Thoracic aorta (tissue), 2 donors: ENCODE data around the gene NSFL1C. TPM values are rescaled to one million over a fixed set of nuclear protein-coding genes. Genes with fewer than 3 reads are reported as not detected.

Experiments used
- ATAC-seq: fragments of 150-250 bp; one replicate; pipeline ENCODE4 v1.8.0; 2017; ENCODE audit warnings: low read depth; ENCODE audit not compliant: insufficient number of reproducible peaks, low FRiP score
- DNase-seq: peaks from one replicate; pipeline ENCODE4 v3.0.0-alpha.2; 2020; ENCODE audit warnings: low spot score
- H3K27ac ChIP-seq, 2 donors: fragments of 200-600 bp; sonication (generic); 1 replicate in 1 of 2; 2 replicates in 1 of 2; pipeline ENCODE4 v1.5.1; 2016; ENCODE audit warnings: mild to moderate bottlenecking in 2 of 2, moderate library complexity in 2 of 2
- H3K27me3 ChIP-seq: fragments of 200-600 bp; sonication (generic); replicated peaks from 2 replicates; pipeline ENCODE4 v1.6.0; 2016; ENCODE audit warnings: mild to moderate bottlenecking; ENCODE audit not compliant: insufficient read depth
- H3K36me3 ChIP-seq: fragments of 200-600 bp; sonication (generic); one replicate; pipeline ENCODE4 v1.5.1; 2016
- H3K4me1 ChIP-seq, 2 donors: fragments of 200-600 bp; sonication (generic); 1 replicate in 1 of 2; 2 replicates in 1 of 2; pipeline versions ENCODE4 v1.5.1 to v1.6.0; 2016; ENCODE audit warnings: low read depth in 2 of 2, mild to moderate bottlenecking in 1 of 2; ENCODE audit not compliant: control insufficient read depth in 1 of 2
- H3K4me3 ChIP-seq: fragments of 200-600 bp; sonication (generic); 2 replicates; pipeline ENCODE4 v1.5.1; 2016; ENCODE audit warnings: mild to moderate bottlenecking
- H3K9me3 ChIP-seq: fragments of 200-600 bp; sonication (generic); 2 replicates; pipeline ENCODE4 v1.5.1; 2016
- total RNA-seq, 2 donors: library from RNA; depleted of rRNA; stranded (reverse); fragments of >200 nt; gene quantifications; one replicate each; pipeline versions ENCODE4 v1.1.0 to v1.2.3, GENCODE V29; 2016
- TF ChIP-seq, protein P1 (sequence below): fragments of 200-600 bp; sonication (generic); IDR thresholded peaks from one replicate; pipeline ENCODE4 v1.5.1; 2019; ENCODE audit warnings: antibody characterized with exemption

NSFL1C gene
- total RNA-seq, 2 donors from 2014 or later = 26.9 to 49.7 TPM

DNA sequence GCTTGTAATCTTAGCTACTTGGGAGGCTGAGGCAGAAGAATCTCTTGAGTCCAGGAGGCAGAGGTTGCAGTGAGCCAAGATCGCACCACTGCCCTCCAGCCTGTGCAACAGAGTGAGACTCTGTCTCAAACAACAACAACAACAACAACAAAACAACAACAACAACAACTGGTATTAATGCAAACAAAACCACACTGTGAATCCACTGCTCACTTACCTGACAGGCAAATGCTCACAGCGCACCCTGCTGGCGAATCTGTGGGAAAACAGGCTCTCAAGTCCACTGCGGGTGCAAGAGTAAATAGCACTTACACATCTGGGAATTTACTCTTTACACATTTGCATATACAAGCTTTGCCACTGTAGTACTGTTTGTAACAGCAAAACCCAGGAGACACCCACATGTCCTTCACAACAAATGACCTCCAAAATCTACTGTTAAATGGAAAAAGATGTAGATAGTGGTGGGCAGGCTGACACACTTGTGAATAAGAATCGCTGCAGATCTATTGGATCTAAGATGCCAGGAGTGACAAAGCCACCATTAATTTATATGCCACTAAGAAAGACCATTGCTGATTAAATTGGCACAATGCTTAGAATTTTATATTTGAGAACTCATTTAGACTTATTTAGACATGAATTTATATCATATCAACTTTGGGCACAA, 29.3 kb downstream of the NSFL1C start:
- ATAC-seq (no peak), DNase-seq (no peak)
- peaks cover under 1% of the 10 kb centered on the region for H3K36me3 ChIP-seq
- no peak overlapping the region for H3K27ac ChIP-seq
- H3K4me1 ChIP-seq = peaks cover 0 to 3% of the 10 kb centered on the region in 2 donors
- H3K27me3 ChIP-seq = no peaks in the 10 kb centered on the region
- TF ChIP-seq, protein P1, sequence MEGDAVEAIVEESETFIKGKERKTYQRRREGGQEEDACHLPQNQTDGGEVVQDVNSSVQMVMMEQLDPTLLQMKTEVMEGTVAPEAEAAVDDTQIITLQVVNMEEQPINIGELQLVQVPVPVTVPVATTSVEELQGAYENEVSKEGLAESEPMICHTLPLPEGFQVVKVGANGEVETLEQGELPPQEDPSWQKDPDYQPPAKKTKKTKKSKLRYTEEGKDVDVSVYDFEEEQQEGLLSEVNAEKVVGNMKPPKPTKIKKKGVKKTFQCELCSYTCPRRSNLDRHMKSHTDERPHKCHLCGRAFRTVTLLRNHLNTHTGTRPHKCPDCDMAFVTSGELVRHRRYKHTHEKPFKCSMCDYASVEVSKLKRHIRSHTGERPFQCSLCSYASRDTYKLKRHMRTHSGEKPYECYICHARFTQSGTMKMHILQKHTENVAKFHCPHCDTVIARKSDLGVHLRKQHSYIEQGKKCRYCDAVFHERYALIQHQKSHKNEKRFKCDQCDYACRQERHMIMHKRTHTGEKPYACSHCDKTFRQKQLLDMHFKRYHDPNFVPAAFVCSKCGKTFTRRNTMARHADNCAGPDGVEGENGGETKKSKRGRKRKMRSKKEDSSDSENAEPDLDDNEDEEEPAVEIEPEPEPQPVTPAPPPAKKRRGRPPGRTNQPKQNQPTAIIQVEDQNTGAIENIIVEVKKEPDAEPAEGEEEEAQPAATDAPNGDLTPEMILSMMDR = peak; percentile 73
- no peak overlapping the region for H3K4me3 ChIP-seq
- no peaks in the 10 kb centered on the region for H3K9me3 ChIP-seq

DNA sequence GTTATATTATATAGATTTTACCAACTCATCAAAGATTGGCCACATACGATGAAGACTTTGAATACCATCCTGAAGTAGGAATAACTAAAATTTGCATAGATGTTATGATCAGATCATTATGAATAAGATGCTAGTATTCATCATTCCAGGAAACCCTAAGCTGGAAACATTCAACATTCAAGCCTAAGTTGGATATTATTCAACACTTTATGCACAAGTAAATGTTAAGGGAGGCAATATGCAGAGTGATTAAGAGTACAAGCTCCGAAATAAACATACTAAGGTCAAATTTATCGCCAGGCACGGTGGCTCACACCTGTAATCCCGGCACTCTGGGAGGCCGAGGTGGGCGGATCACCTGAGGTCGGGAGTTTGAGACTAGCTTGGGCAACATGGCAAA, 30.4 kb downstream of the NSFL1C start:
- H3K4me3 ChIP-seq = no peak overlapping the region
- ATAC-seq (no peak), DNase-seq (no peak)
- no peak overlapping the region for H3K27ac ChIP-seq
- TF ChIP-seq, protein P1 = no peak
- peaks cover 0 to 3% of the 10 kb centered on the region in 2 donors for H3K4me1 ChIP-seq
- H3K27me3 ChIP-seq = no peaks in the 10 kb centered on the region
- no peaks in the 10 kb centered on the region for H3K9me3 ChIP-seq
- no peaks in the 10 kb centered on the region for H3K36me3 ChIP-seq

DNA sequence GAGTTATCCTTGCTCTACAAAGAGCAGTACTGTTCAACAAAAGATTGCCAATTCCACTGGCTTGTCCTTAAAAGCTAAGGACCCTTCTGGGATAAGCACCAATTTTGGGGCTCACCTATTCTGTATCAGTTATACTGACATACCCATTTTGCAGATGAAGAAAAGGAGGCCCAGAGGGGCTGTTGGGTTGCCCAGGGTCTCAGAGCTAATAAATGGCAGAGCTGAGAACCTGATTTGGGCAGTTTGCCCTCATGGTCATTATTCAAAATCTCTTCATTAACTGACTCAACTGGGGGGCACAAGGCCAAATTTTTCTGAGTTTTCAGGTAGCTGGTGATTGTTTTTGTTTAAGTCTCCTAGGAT, 31.3 kb downstream of the NSFL1C start:
- H3K36me3 ChIP-seq = no peaks in the 10 kb centered on the region
- H3K9me3 ChIP-seq = no peaks in the 10 kb centered on the region
- no peak overlapping the region for H3K4me3 ChIP-seq
- no peak overlapping the region for H3K27ac ChIP-seq
- peaks cover 0 to 3% of the 10 kb centered on the region in 2 donors for H3K4me1 ChIP-seq
- ATAC-seq = no peak
- no peak for DNase-seq
- TF ChIP-seq, protein P1 = no peak
- no peaks in the 10 kb centered on the region for H3K27me3 ChIP-seq

DNA sequence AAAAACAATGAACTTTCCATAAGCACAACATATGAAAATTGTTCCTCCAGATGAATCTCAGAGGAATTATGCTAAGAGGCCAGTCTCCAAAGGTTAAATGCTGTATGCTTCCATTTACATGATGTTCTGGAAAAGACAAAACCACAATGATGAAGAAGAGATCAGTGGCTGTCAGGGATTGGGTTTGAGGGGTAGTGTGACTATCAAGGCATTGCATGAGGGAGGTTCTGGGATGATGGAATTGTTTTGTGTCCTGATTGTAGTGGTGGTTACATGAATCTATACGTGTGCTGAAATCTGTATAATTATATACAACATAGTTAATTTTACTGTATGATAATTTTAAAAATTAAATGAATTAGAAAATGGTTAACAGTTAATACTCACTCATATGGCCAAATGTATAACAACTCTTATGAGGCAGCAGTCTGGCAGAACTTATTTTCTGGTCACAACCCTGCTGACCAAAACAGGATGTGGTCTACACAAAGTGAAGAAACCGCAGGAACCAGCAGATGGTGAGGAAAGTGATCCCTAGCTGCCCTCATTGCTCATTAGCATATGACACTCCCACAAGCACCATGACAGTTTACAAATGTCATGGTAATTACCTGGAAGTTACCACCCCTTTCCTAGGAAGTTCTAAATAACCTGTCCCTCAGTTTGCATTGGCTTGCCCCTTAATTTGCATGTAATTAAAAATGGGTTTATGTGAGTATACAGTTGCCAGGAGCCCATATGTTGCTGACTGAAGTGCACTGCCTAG, 31.9 kb downstream of the NSFL1C start:
- no peak for ATAC-seq
- Histone ChIP-seq H3K27ac (no peak overlapping the region), H3K9me3 (no peaks in the 10 kb centered on the region), H3K4me3 (no peak overlapping the region), H3K4me1 (peaks cover 0 to 3% of the 10 kb centered on the region in 2 donors), H3K27me3 (no peaks in the 10 kb centered on the region), H3K36me3 (no peaks in the 10 kb centered on the region)
- TF ChIP-seq, protein P1 = no peak
- no peak for DNase-seq

DNA sequence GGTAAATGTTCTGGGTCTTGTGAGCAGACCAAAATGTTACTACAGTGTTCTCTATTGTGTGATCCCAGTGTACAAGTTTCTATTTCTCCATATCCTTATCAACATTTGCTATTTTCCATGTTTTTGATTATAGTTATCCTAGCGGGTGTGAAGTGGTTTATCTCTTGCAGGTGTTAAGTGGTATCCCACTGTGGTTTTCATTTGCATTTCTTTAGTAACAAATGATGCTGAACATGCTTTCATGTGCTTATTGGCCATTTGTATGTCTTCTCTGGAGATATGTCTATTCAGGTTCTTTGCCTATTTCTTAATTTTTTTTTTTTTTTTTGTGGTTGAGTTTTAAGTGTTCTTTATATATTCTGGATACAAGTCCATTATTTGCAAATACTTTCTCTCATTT, 35.5 kb downstream of the NSFL1C start:
- DNase-seq = no peak
- H3K27me3 ChIP-seq = no peaks in the 10 kb centered on the region
- TF ChIP-seq, protein P1 = no peak
- no peak for ATAC-seq
- no peaks in the 10 kb centered on the region for H3K36me3 ChIP-seq
- H3K4me3 ChIP-seq = no peak overlapping the region
- H3K9me3 ChIP-seq = no peaks in the 10 kb centered on the region
- H3K27ac ChIP-seq = no peak overlapping the region
- peaks cover 0 to 3% of the 10 kb centered on the region in 2 donors for H3K4me1 ChIP-seq
